OCI-LY1 (cell line): ENCODE data around the gene MGST1.

ENCODE experiments used
- EZH2 ChIP-seq: fragments of 200-600 bp; sonication (generic), shearing (Covaris generic); IDR thresholded peaks from 2 replicates; pipeline ENCODE4 v1.8.0; 2017; ENCODE audit warnings: borderline replicate concordance, mixed run types, mild to moderate bottlenecking, antibody characterized with exemption, low read length, moderate library complexity, mixed read lengths
- TF ChIP-seq, protein P1 (sequence below): fragments of 200-600 bp; sonication (generic), shearing (Covaris generic); IDR thresholded peaks from 2 replicates; pipeline ENCODE4 v1.5.1; 2017; ENCODE audit warnings: mild to moderate bottlenecking, antibody characterized with exemption, low read length, moderate library complexity, mixed read lengths

GRCh38 chr12:16384732-16385131, 37.3 kb downstream of the MGST1 start:
- TF ChIP-seq, protein P1, sequence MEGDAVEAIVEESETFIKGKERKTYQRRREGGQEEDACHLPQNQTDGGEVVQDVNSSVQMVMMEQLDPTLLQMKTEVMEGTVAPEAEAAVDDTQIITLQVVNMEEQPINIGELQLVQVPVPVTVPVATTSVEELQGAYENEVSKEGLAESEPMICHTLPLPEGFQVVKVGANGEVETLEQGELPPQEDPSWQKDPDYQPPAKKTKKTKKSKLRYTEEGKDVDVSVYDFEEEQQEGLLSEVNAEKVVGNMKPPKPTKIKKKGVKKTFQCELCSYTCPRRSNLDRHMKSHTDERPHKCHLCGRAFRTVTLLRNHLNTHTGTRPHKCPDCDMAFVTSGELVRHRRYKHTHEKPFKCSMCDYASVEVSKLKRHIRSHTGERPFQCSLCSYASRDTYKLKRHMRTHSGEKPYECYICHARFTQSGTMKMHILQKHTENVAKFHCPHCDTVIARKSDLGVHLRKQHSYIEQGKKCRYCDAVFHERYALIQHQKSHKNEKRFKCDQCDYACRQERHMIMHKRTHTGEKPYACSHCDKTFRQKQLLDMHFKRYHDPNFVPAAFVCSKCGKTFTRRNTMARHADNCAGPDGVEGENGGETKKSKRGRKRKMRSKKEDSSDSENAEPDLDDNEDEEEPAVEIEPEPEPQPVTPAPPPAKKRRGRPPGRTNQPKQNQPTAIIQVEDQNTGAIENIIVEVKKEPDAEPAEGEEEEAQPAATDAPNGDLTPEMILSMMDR, result no peak
- no peak for TF ChIP-seq EZH2
